Naive thymus-derived CD8-positive, alpha-beta T cell (primary cell): ENCODE measurements around the gene FAM107B. TPM values are rescaled to one million over a fixed set of nuclear protein-coding genes. Genes with fewer than 3 reads are reported as not detected.
"Not testable (repeated sequence)": the region's sequence is repeated elsewhere in the genome, so short reads cannot be mapped to it uniquely, and the experiment has no call there.

Experiments
- ATAC-seq, 2 donors: fragments of 150-1000 bp; cut with Tn5 transposase in 1 of 2; sonication (Bioruptor Pico), chemical (Tn5 transposase) in 1 of 2; 1 replicate in 1 of 2; 2 replicates in 1 of 2; pipeline ENCODE4 v1.10.0; 2021; ENCODE audit warnings: mild to moderate bottlenecking in 2 of 2, moderate library complexity in 2 of 2
- POLR2A ChIA-PET: fragments of 350-600 bp; sonication (Branson Sonifier 250); formaldehyde crosslinking; loops from one replicate; lab custom pipeline; 2021; ENCODE audit warnings: antibody characterized with exemption; lab: Charles Lee
- DNase-seq, 10 donors: peaks; one replicate each; pipeline versions ENCODE4 v3.0.0 to v3.0.0-alpha.2; 2020 to 2022
- H3K27ac Mint-ChIP-seq, 10 donors: one replicate each; pipeline ENCODE4 v1.8.0; 2020 to 2022; ENCODE audit warnings: mild to moderate bottlenecking in 10 of 10, mixed read lengths in 10 of 10, moderate library complexity in 4 of 10, inconsistent platforms in 1 of 10
- H3K27me3 Mint-ChIP-seq, 5 donors: one replicate each; pipeline ENCODE4 v1.8.0; 2021 to 2022; ENCODE audit warnings: mixed read lengths in 5 of 5
- H3K36me3 Mint-ChIP-seq, 3 donors: one replicate each; pipeline ENCODE4 v1.8.0; 2020 to 2022; ENCODE audit warnings: mixed read lengths in 3 of 3, mild to moderate bottlenecking in 2 of 3, inconsistent platforms in 1 of 3
- H3K4me1 Mint-ChIP-seq, 4 donors: one replicate each; pipeline ENCODE4 v1.8.0; 2021 to 2022; ENCODE audit warnings: mixed read lengths in 4 of 4
- H3K4me3 Mint-ChIP-seq, 10 donors: one replicate each; pipeline ENCODE4 v1.8.0; 2020 to 2022; ENCODE audit warnings: mild to moderate bottlenecking in 10 of 10, mixed read lengths in 10 of 10, moderate library complexity in 6 of 10, inconsistent platforms in 1 of 10
- H3K9me3 Mint-ChIP-seq, 9 donors: one replicate each; pipeline ENCODE4 v1.8.0; 2020 to 2022; ENCODE audit warnings: mixed read lengths in 9 of 9, mild to moderate bottlenecking in 3 of 9, inconsistent platforms in 1 of 9, moderate library complexity in 1 of 9
- polyA plus RNA-seq, 3 donors: library from polyadenylated mRNA; unstranded; fragments of 300-500 nt; fragmentation: Illumina TruSeq; gene quantifications; one replicate each; pipeline ENCODE4 v1.2.3, GENCODE V29; 2021
- total RNA-seq, 8 experiments: library from RNA in 2 of 8; stranded (reverse) in 2 of 8; gene quantifications; one replicate each; pipeline ENCODE4 v1.2.3 and lab custom pipeline; 2021 to 2026

The FAM107B gene
- total and polyA plus RNA-seq, 5 experiments from 2014 or later: 250 to 319 (median 260) TPM

GRCh38 chr10:14727465-14727864 is 47.2 kb downstream of the FAM107B start:
- peak overlapping the region in 4 of 10 donors; percentile 2 to 61 (median 26) for H3K27ac Mint-ChIP-seq
- H3K4me1 Mint-ChIP-seq: peaks cover 27 to 40% (median 31%) of the 10 kb centered on the region in 4 donors
- H3K4me3 Mint-ChIP-seq: no peak overlapping the region
- no peaks in the 10 kb centered on the region for H3K27me3 Mint-ChIP-seq
- no peaks in the 10 kb centered on the region for H3K36me3 Mint-ChIP-seq
- POLR2A ChIA-PET: no interaction called here
- no peaks in the 10 kb centered on the region for H3K9me3 Mint-ChIP-seq
- DNase-seq (no peak), ATAC-seq (no peak)

GRCh38 chr10:14724931-14725330 is 49.8 kb downstream of the FAM107B start:
- Mint-ChIP-seq H3K4me1 (peaks cover 29 to 42% (median 34%) of the 10 kb centered on the region in 4 donors), H3K36me3 (no peaks in the 10 kb centered on the region), H3K9me3 (no peaks in the 10 kb centered on the region), H3K4me3 (peak overlapping the region in 3 of 10 donors; percentile 1 to 28 (median 25)), H3K27ac (peak overlapping the region in 9 of 10 donors; percentile 41 to 92 (median 75)), H3K27me3 (no peaks in the 10 kb centered on the region)
- POLR2A ChIA-PET: interaction anchor here (0.6 to 1.1 kb wide), 5 partner anchors 12 to 102 kb away, joined by 3 to 5 read pairs (median 4); no protein-coding TSS in a partner anchor
- ATAC-seq: no peak
- no peak for DNase-seq

GRCh38 chr10:14723052-14723689 is 51.5 kb downstream of the FAM107B start:
- Mint-ChIP-seq H3K27ac (peak overlapping the region; percentile 72 to 94 (median 88)), H3K9me3 (peaks cover 0 to 3% (median 0%) of the 10 kb centered on the region in 9 donors), H3K4me1 (peaks cover 29 to 42% (median 34%) of the 10 kb centered on the region in 4 donors), H3K36me3 (no peaks in the 10 kb centered on the region), H3K27me3 (no peaks in the 10 kb centered on the region), H3K4me3 (peak overlapping the region; percentile 8 to 70 (median 48))
- DNase-seq (peak in 9 of 10 donors; percentile 13 to 69 (median 32)), ATAC-seq (peak; percentile 93 to 98)
- POLR2A ChIA-PET: interaction anchor here (1.0 to 1.1 kb wide), 4 partner anchors 12 to 152 kb away, joined by 3 read pairs; no protein-coding TSS in a partner anchor

GRCh38 chr10:14717552-14717951 is 57.1 kb downstream of the FAM107B start:
- H3K4me3 Mint-ChIP-seq: no peak overlapping the region
- ATAC-seq: no peak
- peaks cover 3 to 5% (median 4%) of the 10 kb centered on the region in 4 donors for H3K4me1 Mint-ChIP-seq
- peaks cover 0 to 3% (median 0%) of the 10 kb centered on the region in 9 donors for H3K9me3 Mint-ChIP-seq
- no peak for DNase-seq
- H3K27ac Mint-ChIP-seq: peak overlapping the region in 4 of 10 donors; percentile 44 to 83 (median 56)
- POLR2A ChIA-PET: no interaction called here
- H3K27me3 Mint-ChIP-seq: no peaks in the 10 kb centered on the region
- H3K36me3 Mint-ChIP-seq: no peaks in the 10 kb centered on the region

GRCh38 chr10:14712991-14713424 is 61.7 kb downstream of the FAM107B start:
- Mint-ChIP-seq H3K4me3 (no peak overlapping the region), H3K36me3 (no peaks in the 10 kb centered on the region), H3K4me1 (peaks cover 0 to 2% (median 0%) of the 10 kb centered on the region in 4 donors), H3K27me3 (no peaks in the 10 kb centered on the region), H3K27ac (peak overlapping the region in 1 of 10 donors; percentile 14), H3K9me3 (no peaks in the 10 kb centered on the region)
- POLR2A ChIA-PET: interaction anchor here (0.6 kb wide), 2 partner anchors 12 to 75 kb away, joined by 3 read pairs; no protein-coding TSS in a partner anchor
- ATAC-seq (no peak), DNase-seq (no peak)

- H3K9me3 Mint-ChIP-seq, H3K27me3 Mint-ChIP-seq, POLR2A ChIA-PET, DNase-seq, H3K27ac Mint-ChIP-seq, H3K4me1 Mint-ChIP-seq, ATAC-seq, H3K36me3 Mint-ChIP-seq, H3K4me3 Mint-ChIP-seq: not testable (repeated sequence)
These were observed 65.4 kb downstream of the FAM107B start for GRCh38 chr10:14709344-14709743.

- Mint-ChIP-seq H3K4me3 (no peak overlapping the region), H3K27me3 (no peaks in the 10 kb centered on the region), H3K4me1 (peaks cover 0 to 10% (median 6%) of the 10 kb centered on the region in 4 donors), H3K9me3 (no peaks in the 10 kb centered on the region), H3K36me3 (no peaks in the 10 kb centered on the region), H3K27ac (no peak overlapping the region)
- ATAC-seq (no peak), DNase-seq (no peak)
- POLR2A ChIA-PET: no interaction called here
These were observed 67.2 kb downstream of the FAM107B start for GRCh38 chr10:14707481-14707880.

- H3K27me3 Mint-ChIP-seq: no peaks in the 10 kb centered on the region
- peak overlapping the region in 3 of 10 donors; percentile 7 to 71 (median 53) for H3K27ac Mint-ChIP-seq
- H3K36me3 Mint-ChIP-seq: no peaks in the 10 kb centered on the region
- ATAC-seq (no peak), DNase-seq (no peak)
- H3K9me3 Mint-ChIP-seq: no peaks in the 10 kb centered on the region
- no peak overlapping the region for H3K4me3 Mint-ChIP-seq
- peaks cover 0 to 10% (median 6%) of the 10 kb centered on the region in 4 donors for H3K4me1 Mint-ChIP-seq
- POLR2A ChIA-PET: no interaction called here
These were observed 69.0 kb downstream of the FAM107B start for GRCh38 chr10:14705548-14706230.

- POLR2A ChIA-PET: no interaction called here
- ATAC-seq: no peak
- Mint-ChIP-seq H3K9me3 (peaks cover 0 to 3% (median 0%) of the 10 kb centered on the region in 9 donors), H3K27ac (no peak overlapping the region), H3K4me3 (no peak overlapping the region), H3K36me3 (peaks cover 0 to 10% (median 3%) of the 10 kb centered on the region in 3 donors), H3K27me3 (no peaks in the 10 kb centered on the region), H3K4me1 (peaks cover 0 to 10% (median 7%) of the 10 kb centered on the region in 4 donors)
- DNase-seq: no peak
These were observed 71.1 kb downstream of the FAM107B start for GRCh38 chr10:14703631-14704001.

- H3K27ac Mint-ChIP-seq: no peak overlapping the region
- POLR2A ChIA-PET: no interaction called here
- ATAC-seq: no peak
These were observed 73.2 kb downstream of the FAM107B start for GRCh38 chr10:14701466-14701865.

GRCh38 chr10:14700546-14700945 is 74.2 kb downstream of the FAM107B start:
- H3K4me1 Mint-ChIP-seq: peaks cover 0 to 4% (median 4%) of the 10 kb centered on the region in 4 donors
- H3K27me3 Mint-ChIP-seq: no peaks in the 10 kb centered on the region
- no peak for ATAC-seq
- H3K27ac Mint-ChIP-seq: no peak overlapping the region
- peaks cover 0 to 12% (median 3%) of the 10 kb centered on the region in 3 donors for H3K36me3 Mint-ChIP-seq
- no peak for DNase-seq
- no peak overlapping the region for H3K4me3 Mint-ChIP-seq
- POLR2A ChIA-PET: no interaction called here
- peaks cover 0 to 3% (median 0%) of the 10 kb centered on the region in 9 donors for H3K9me3 Mint-ChIP-seq

More at GRCh38 chr10:14701466-14701865, 73.2 kb downstream of the FAM107B start:
- Mint-ChIP-seq H3K9me3 (peaks cover 0 to 3% (median 0%) of the 10 kb centered on the region in 9 donors), H3K4me1 (peaks cover 0 to 10% (median 7%) of the 10 kb centered on the region in 4 donors), H3K4me3 (no peak overlapping the region), H3K27me3 (no peaks in the 10 kb centered on the region), H3K36me3 (peaks cover 0 to 12% (median 3%) of the 10 kb centered on the region in 3 donors)
- no peak for DNase-seq

- no peak overlapping the region for H3K4me3 Mint-ChIP-seq
- peak overlapping the region in 1 of 10 donors; percentile 37 for H3K27ac Mint-ChIP-seq
- H3K27me3 Mint-ChIP-seq: no peaks in the 10 kb centered on the region
- H3K4me1 Mint-ChIP-seq: peaks cover 0 to 2% (median 0%) of the 10 kb centered on the region in 4 donors
- POLR2A ChIA-PET: no interaction called here
- peaks cover 0 to 3% (median 0%) of the 10 kb centered on the region in 9 donors for H3K9me3 Mint-ChIP-seq
- H3K36me3 Mint-ChIP-seq: peaks cover 0 to 12% (median 3%) of the 10 kb centered on the region in 3 donors
- DNase-seq: no peak
- ATAC-seq: no peak
These were observed 75.2 kb downstream of the FAM107B start for GRCh38 chr10:14699482-14699881.

- Mint-ChIP-seq H3K27me3 (no peaks in the 10 kb centered on the region), H3K4me3 (no peak overlapping the region), H3K9me3 (peaks cover 0 to 3% (median 0%) of the 10 kb centered on the region in 9 donors), H3K4me1 (peaks cover 0 to 2% (median 0%) of the 10 kb centered on the region in 4 donors), H3K36me3 (peaks cover 0 to 12% (median 3%) of the 10 kb centered on the region in 3 donors), H3K27ac (peak overlapping the region in 3 of 10 donors; percentile 37 to 74 (median 43))
- POLR2A ChIA-PET: no interaction called here
- ATAC-seq: no peak
- no peak for DNase-seq
These were observed 75.9 kb downstream of the FAM107B start for GRCh38 chr10:14698829-14699170.
